HL-60 (cell line): Measurements from ENCODE around the gene SPATA25.

ENCODE experiments used
- GABPA ChIP-seq: IDR thresholded peaks from 2 replicates; pipeline ENCODE4 v1.6.1; 2012; ENCODE audit warnings: low read depth
- POLR2AphosphoS5 ChIP-seq: IDR thresholded peaks from 2 replicates; pipeline ENCODE4 v1.6.1; 2012; ENCODE audit warnings: low read depth
- TF ChIP-seq, protein P1 (sequence below): IDR thresholded peaks from one replicate; pipeline ENCODE4 v1.5.1; 2011; ENCODE audit warnings: low read length, control low read depth, inconsistent platforms; ENCODE audit not compliant: insufficient read depth

DNA sequence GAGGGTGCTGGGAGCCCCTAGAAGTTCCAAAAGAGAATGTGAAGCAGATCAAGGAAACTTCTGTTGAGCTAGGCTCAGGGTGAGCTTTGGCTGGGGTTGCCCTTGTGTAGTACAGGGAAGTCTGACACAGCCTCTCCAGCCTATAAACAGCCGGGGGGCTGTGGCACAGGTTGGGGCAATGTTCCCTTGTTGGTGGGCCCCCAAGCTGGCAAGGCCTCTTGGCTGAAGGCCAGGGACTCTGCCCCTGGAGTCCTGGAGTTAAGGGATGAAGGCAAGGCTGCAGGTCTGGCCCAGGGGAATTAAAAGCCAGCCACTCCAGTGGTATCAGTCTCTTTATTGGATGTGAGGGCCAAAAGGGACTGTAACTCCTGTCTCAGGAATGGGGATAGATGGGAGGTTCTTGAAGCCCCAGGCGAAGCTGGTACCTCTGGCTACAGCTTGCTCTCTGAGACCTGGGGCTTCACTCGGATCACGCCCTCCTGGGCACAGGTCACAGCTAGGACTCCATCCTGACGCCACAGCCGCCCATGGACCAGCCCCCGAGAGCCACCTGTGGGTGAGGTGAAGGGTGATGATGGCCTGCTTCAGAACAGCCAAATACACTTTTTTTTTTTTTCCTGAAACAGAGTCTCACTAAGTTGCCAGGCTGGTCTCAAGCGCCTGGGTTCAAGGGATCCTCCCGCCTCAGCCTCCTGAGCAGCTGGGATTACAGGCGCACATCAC is 45.9 kb downstream of the SPATA25 start:
- TF ChIP-seq, protein P1, sequence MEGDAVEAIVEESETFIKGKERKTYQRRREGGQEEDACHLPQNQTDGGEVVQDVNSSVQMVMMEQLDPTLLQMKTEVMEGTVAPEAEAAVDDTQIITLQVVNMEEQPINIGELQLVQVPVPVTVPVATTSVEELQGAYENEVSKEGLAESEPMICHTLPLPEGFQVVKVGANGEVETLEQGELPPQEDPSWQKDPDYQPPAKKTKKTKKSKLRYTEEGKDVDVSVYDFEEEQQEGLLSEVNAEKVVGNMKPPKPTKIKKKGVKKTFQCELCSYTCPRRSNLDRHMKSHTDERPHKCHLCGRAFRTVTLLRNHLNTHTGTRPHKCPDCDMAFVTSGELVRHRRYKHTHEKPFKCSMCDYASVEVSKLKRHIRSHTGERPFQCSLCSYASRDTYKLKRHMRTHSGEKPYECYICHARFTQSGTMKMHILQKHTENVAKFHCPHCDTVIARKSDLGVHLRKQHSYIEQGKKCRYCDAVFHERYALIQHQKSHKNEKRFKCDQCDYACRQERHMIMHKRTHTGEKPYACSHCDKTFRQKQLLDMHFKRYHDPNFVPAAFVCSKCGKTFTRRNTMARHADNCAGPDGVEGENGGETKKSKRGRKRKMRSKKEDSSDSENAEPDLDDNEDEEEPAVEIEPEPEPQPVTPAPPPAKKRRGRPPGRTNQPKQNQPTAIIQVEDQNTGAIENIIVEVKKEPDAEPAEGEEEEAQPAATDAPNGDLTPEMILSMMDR = no peak
- no peak for TF ChIP-seq POLR2AphosphoS5
- TF ChIP-seq GABPA = no peak
